A549 (cell line): ENCODE measurements around the gene BID. TPM values are rescaled to one million over a fixed set of nuclear protein-coding genes. Genes with fewer than 3 reads are reported as not detected.

Source experiments
- ATAC-seq, 2 experiments: fragments of 200-7000 bp in 1 of 2; fragments of >200 bp in 1 of 2; cut with Nextera tagmentation in 1 of 2; cut with Tn5 transposase in 1 of 2; 3 replicates each; pipeline versions ENCODE4 v1.8.0 to v1.9.1; 2018 to 2020; ENCODE audit warnings: mild to moderate bottlenecking in 1 of 2, moderate library complexity in 1 of 2
- CTCF ChIA-PET: fragments of 300-600 bp; sonication (Branson Sonifier 250); formaldehyde crosslinking; extraction: SDS; loops from one replicate; lab custom pipeline; 2021; ENCODE audit warnings: antibody characterized with exemption, inconsistent platforms; lab: Yijun Ruan, JAX
- POLR2A ChIA-PET: fragments of 350-600 bp; formaldehyde crosslinking; extraction: SDS; loops from one replicate; lab custom pipeline; 2021; ENCODE audit warnings: antibody characterized with exemption, inconsistent platforms; lab: Yijun Ruan, JAX
- DNase-seq, 2 experiments: peaks; one replicate each; pipeline versions ENCODE4 v3.0.0 to v3.0.0-alpha.2; 2011 to 2016; ENCODE audit warnings: low read depth in 1 of 2, low spot score in 1 of 2
- FAIRE-seq: peaks from 2 replicates; lab custom pipeline; 2011; peaks lifted over from hg19 to GRCh38; lab: Jason Lieb, UNC
- H3K27ac ChIP-seq, 2 experiments: fragments of >200 bp; sonication (Bioruptor Twin); formaldehyde crosslinking; 3 replicates each; pipeline ENCODE4 v1.5.1; 2016 to 2017
- H3K4me1 ChIP-seq: fragments of >200 bp; sonication (Bioruptor Twin); formaldehyde crosslinking; 3 replicates; pipeline ENCODE4 v1.6.1; 2016
- H3K4me2 ChIP-seq: fragments of >200 bp; sonication (Bioruptor Twin); formaldehyde crosslinking; 3 replicates; pipeline ENCODE4 v1.6.1; 2016
- H3K4me3 ChIP-seq: fragments of >200 bp; sonication (Bioruptor Twin); formaldehyde crosslinking; 3 replicates; pipeline ENCODE4 v1.5.1; 2016
- H3K9me3 ChIP-seq: fragments of >200 bp; sonication (Bioruptor Twin); formaldehyde crosslinking; 3 replicates; pipeline ENCODE4 v1.6.1; 2016
- CEBPB ChIP-seq, 2 experiments: fragments of >200 bp in 1 of 2; sonication (Bioruptor Twin) in 1 of 2; formaldehyde crosslinking in 1 of 2; IDR thresholded peaks; 2 replicates each; pipeline ENCODE4 v1.6.1; 2012 to 2016
- CHD4 ChIP-seq: fragments of 200-600 bp; sonication (generic); IDR thresholded peaks from 2 replicates; pipeline ENCODE4 v1.6.1; 2016; ENCODE audit warnings: antibody characterized with exemption, mild to moderate bottlenecking, borderline replicate concordance
- EP300 ChIP-seq, 2 experiments: fragments of >200 bp; sonication (Bioruptor Twin); formaldehyde crosslinking; IDR thresholded peaks; 2 replicates in 1 of 2; 3 replicates in 1 of 2; pipeline ENCODE4 v1.6.1; 2016 to 2017
- ESRRA ChIP-seq: fragments of 150-350 bp; IDR thresholded peaks from 2 replicates; pipeline ENCODE4 v1.6.1; 2014; ENCODE audit warnings: mild to moderate bottlenecking, low read length, borderline replicate concordance
- FOSL2 ChIP-seq, 2 experiments: fragments of 450-650 bp in 1 of 2; fragments of >200 bp in 1 of 2; sonication (Bioruptor Twin) in 1 of 2; formaldehyde crosslinking; IDR thresholded peaks; 2 replicates each; pipeline versions ENCODE4 v1.5.0 to v1.6.1; 2016 to 2020; ENCODE audit warnings: mild to moderate bottlenecking in 1 of 2, moderate library complexity in 1 of 2
- FOXS1 ChIP-seq: fragments of 250-450 bp; sonication (Bioruptor Pico); IDR thresholded peaks from 2 replicates; pipeline ENCODE4 v1.5.0; 2020; ENCODE audit warnings: mild to moderate bottlenecking, moderate library complexity
- HDAC2 ChIP-seq: fragments of 200-600 bp; sonication (generic); IDR thresholded peaks from 2 replicates; pipeline ENCODE4 v1.6.1; 2016
- HOXB5 ChIP-seq: fragments of 250-450 bp; sonication (Bioruptor Pico); IDR thresholded peaks from 2 replicates; pipeline ENCODE4 v1.5.0; 2020; ENCODE audit warnings: mild to moderate bottlenecking, moderate library complexity
- MAFK ChIP-seq: fragments of 450-650 bp; IDR thresholded peaks from 2 replicates; pipeline ENCODE4 v1.6.1; 2014; ENCODE audit not compliant: partially characterized antibody
- MAX ChIP-seq: IDR thresholded peaks from 2 replicates; pipeline ENCODE4 v1.6.1; 2012
- MAZ ChIP-seq: fragments of 150-350 bp; IDR thresholded peaks from 2 replicates; pipeline ENCODE4 v1.6.1; 2014; ENCODE audit warnings: antibody characterized with exemption, low read depth, low read length, borderline replicate concordance
- MYC ChIP-seq: IDR thresholded peaks from 2 replicates; pipeline ENCODE4 v1.6.1; 2012; ENCODE audit warnings: mild to moderate bottlenecking, inconsistent platforms, low read length, improper control_type of control experiment, borderline replicate concordance
- NPAS2 ChIP-seq: fragments of 250-450 bp; sonication (Bioruptor Pico); IDR thresholded peaks from 2 replicates; pipeline ENCODE4 v1.8.0; 2022; ENCODE audit warnings: mild to moderate bottlenecking, moderate library complexity, borderline replicate concordance
- POLR2A ChIP-seq: IDR thresholded peaks from 2 replicates; pipeline ENCODE4 v1.6.1; 2012; ENCODE audit warnings: mild to moderate bottlenecking, low read length
- RARB ChIP-seq: fragments of 250-450 bp; sonication (Bioruptor Pico); IDR thresholded peaks from 2 replicates; pipeline ENCODE4 v1.8.0; 2021; ENCODE audit warnings: mild to moderate bottlenecking, moderate library complexity
- RFX5 ChIP-seq: fragments of 450-650 bp; IDR thresholded peaks from 2 replicates; pipeline ENCODE4 v1.7.1; 2014; ENCODE audit warnings: antibody characterized with exemption, mild to moderate bottlenecking, moderate library complexity
- SMC3 ChIP-seq: fragments of >200 bp; sonication (Bioruptor Twin); formaldehyde crosslinking; IDR thresholded peaks from 3 replicates; pipeline ENCODE4 v1.6.1; 2018; ENCODE audit warnings: inconsistent platforms
- ZNF302 ChIP-seq: fragments of 250-450 bp; sonication (Bioruptor Pico); IDR thresholded peaks from 2 replicates; pipeline ENCODE4 v1.9.0; 2021; ENCODE audit warnings: inconsistent platforms, mild to moderate bottlenecking, moderate library complexity
- WGBS: methylation state at CpG from one replicate; pipeline ENCODE4 v1.1.6; 2017; ENCODE audit errors: missing lambda C conversion rate; 5-methylcytosine and 5-hydroxymethylcytosine counted together
- polyA plus RNA-seq, 4 experiments: library from polyadenylated mRNA; depleted of rRNA in 3 of 4; stranded (reverse); fragments of >200 nt; fragmentation: RNase III in 1 of 4; extraction: RNeasy Plus Mini Kit Qiagen cat#74134 plus additional on column Dnase treatment in 1 of 4; gene quantifications; 2 replicates in 3 of 4; 3 replicates in 1 of 4; pipeline ENCODE4 v1.2.3, GENCODE V29; 2011 to 2017
- TF ChIP-seq, protein P1 (sequence below): fragments of 200-600 bp; sonication (generic); IDR thresholded peaks from 2 replicates; pipeline ENCODE4 v1.6.1; 2016; ENCODE audit warnings: antibody characterized with exemption, mild to moderate bottlenecking, moderate library complexity
- TF ChIP-seq, protein P2 (sequence below): fragments of 250-450 bp; sonication (Bioruptor Pico); IDR thresholded peaks from 2 replicates; pipeline ENCODE4 v1.5.0; 2020; ENCODE audit warnings: low read depth, mild to moderate bottlenecking, moderate library complexity
- TF ChIP-seq, protein P3 (sequence below): fragments of 450-650 bp; IDR thresholded peaks from 2 replicates; pipeline ENCODE4 v1.6.1; 2014; ENCODE audit warnings: antibody characterized with exemption
- TF ChIP-seq, protein P4 (sequence below): fragments of >200 bp; sonication (Bioruptor Twin); formaldehyde crosslinking; IDR thresholded peaks from 3 replicates; pipeline ENCODE4 v1.5.1; 2016
- TF ChIP-seq, protein P5 (sequence below): IDR thresholded peaks from 2 replicates; pipeline ENCODE4 v1.6.1; 2012

BID gene
- polyA plus RNA-seq, 2 of the 4 experiments (the other 2 are of a cell fraction) = 50.8 to 56.6 TPM

DNA sequence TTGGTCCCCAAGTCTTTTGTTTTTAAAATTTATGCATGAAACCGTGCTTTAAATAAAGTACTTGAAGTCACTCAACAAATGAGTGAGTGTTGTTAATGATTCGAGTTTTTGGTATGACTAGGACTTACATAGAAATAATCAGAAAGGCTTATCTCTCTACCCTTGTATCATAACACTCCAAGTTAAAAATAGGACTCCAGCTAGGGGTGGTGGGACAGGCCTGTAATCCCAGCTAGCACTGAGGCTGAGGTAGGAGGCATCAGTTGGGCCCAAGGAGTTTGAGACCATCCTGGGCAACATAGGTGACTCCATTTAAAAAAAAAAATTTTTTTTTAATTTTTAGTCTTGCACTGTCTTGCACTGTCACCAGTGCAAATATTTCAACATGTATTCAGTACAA, 80.1 kb downstream of the BID start (continued):
- TF ChIP-seq, protein P1, sequence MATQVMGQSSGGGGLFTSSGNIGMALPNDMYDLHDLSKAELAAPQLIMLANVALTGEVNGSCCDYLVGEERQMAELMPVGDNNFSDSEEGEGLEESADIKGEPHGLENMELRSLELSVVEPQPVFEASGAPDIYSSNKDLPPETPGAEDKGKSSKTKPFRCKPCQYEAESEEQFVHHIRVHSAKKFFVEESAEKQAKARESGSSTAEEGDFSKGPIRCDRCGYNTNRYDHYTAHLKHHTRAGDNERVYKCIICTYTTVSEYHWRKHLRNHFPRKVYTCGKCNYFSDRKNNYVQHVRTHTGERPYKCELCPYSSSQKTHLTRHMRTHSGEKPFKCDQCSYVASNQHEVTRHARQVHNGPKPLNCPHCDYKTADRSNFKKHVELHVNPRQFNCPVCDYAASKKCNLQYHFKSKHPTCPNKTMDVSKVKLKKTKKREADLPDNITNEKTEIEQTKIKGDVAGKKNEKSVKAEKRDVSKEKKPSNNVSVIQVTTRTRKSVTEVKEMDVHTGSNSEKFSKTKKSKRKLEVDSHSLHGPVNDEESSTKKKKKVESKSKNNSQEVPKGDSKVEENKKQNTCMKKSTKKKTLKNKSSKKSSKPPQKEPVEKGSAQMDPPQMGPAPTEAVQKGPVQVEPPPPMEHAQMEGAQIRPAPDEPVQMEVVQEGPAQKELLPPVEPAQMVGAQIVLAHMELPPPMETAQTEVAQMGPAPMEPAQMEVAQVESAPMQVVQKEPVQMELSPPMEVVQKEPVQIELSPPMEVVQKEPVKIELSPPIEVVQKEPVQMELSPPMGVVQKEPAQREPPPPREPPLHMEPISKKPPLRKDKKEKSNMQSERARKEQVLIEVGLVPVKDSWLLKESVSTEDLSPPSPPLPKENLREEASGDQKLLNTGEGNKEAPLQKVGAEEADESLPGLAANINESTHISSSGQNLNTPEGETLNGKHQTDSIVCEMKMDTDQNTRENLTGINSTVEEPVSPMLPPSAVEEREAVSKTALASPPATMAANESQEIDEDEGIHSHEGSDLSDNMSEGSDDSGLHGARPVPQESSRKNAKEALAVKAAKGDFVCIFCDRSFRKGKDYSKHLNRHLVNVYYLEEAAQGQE = no peak
- TF ChIP-seq FOXS1 (CRISPR knock-in tag) (no peak), CEBPB (IDR thresholded peaks at IDR 0.05) (no peak), RFX5 (no peak), MAFK (no peak)
- TF ChIP-seq, protein P2, sequence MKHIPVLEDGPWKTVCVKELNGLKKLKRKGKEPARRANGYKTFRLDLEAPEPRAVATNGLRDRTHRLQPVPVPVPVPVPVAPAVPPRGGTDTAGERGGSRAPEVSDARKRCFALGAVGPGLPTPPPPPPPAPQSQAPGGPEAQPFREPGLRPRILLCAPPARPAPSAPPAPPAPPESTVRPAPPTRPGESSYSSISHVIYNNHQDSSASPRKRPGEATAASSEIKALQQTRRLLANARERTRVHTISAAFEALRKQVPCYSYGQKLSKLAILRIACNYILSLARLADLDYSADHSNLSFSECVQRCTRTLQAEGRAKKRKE (CRISPR knock-in tag) = no peak
- TF ChIP-seq, protein P3, sequence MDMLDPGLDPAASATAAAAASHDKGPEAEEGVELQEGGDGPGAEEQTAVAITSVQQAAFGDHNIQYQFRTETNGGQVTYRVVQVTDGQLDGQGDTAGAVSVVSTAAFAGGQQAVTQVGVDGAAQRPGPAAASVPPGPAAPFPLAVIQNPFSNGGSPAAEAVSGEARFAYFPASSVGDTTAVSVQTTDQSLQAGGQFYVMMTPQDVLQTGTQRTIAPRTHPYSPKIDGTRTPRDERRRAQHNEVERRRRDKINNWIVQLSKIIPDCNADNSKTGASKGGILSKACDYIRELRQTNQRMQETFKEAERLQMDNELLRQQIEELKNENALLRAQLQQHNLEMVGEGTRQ = no peak

- Histone ChIP-seq H3K27ac (no peak overlapping the region), H3K4me1 (no peaks in the 10 kb centered on the region), H3K4me2 (no peak overlapping the region), H3K9me3 (no peaks in the 10 kb centered on the region), H3K4me3 (no peak overlapping the region)
- TF ChIP-seq, protein P2 (CRISPR knock-in tag) = no peak
- no peak for TF ChIP-seq HOXB5
- TF ChIP-seq FOSL2 (IDR thresholded peaks at IDR 0.05) = no peak
- TF ChIP-seq FOSL2 (CRISPR knock-in tag; IDR thresholded peaks at IDR 0.05) = no peak
- TF ChIP-seq NPAS2 = no peak
- TF ChIP-seq, protein P4, sequence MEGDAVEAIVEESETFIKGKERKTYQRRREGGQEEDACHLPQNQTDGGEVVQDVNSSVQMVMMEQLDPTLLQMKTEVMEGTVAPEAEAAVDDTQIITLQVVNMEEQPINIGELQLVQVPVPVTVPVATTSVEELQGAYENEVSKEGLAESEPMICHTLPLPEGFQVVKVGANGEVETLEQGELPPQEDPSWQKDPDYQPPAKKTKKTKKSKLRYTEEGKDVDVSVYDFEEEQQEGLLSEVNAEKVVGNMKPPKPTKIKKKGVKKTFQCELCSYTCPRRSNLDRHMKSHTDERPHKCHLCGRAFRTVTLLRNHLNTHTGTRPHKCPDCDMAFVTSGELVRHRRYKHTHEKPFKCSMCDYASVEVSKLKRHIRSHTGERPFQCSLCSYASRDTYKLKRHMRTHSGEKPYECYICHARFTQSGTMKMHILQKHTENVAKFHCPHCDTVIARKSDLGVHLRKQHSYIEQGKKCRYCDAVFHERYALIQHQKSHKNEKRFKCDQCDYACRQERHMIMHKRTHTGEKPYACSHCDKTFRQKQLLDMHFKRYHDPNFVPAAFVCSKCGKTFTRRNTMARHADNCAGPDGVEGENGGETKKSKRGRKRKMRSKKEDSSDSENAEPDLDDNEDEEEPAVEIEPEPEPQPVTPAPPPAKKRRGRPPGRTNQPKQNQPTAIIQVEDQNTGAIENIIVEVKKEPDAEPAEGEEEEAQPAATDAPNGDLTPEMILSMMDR = no peak
- TF ChIP-seq POLR2A = no peak
- TF ChIP-seq HDAC2 = no peak
- TF ChIP-seq MAZ = no peak
- TF ChIP-seq, protein P5, sequence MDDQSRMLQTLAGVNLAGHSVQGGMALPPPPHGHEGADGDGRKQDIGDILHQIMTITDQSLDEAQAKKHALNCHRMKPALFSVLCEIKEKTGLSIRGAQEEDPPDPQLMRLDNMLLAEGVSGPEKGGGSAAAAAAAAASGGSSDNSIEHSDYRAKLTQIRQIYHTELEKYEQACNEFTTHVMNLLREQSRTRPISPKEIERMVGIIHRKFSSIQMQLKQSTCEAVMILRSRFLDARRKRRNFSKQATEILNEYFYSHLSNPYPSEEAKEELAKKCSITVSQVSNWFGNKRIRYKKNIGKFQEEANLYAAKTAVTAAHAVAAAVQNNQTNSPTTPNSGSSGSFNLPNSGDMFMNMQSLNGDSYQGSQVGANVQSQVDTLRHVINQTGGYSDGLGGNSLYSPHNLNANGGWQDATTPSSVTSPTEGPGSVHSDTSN = no peak
- no peak for TF ChIP-seq MAX
- TF ChIP-seq EP300 (IDR thresholded peaks at IDR 0.05) = no peak
- TF ChIP-seq CEBPB (IDR thresholded peaks at IDR 0.05) = no peak
- TF ChIP-seq ESRRA = no peak
- no peak for TF ChIP-seq CHD4
- no peak for TF ChIP-seq SMC3
- TF ChIP-seq ZNF302 (CRISPR knock-in tag) = no peak
- no peak for TF ChIP-seq MYC
- TF ChIP-seq RARB = no peak
- POLR2A ChIA-PET = no interaction called here
- no peak for DNase-seq
- FAIRE-seq = no peak
- 80% methylated on average over 4 of the region's 4 CpGs for WGBS
- CTCF ChIA-PET = interaction anchor here (0.9 to 1.6 kb wide), 2 partner anchors 11 to 14 kb away, joined by 3 to 4 read pairs; no protein-coding TSS in a partner anchor
- ATAC-seq = no peak
Measured at GRCh38 chr22:17692841-17693240, 81.4 kb downstream of the BID start.
